ENCODE data around the gene SRGAP3. TPM values are rescaled to one million over a fixed set of nuclear protein-coding genes. Genes with fewer than 3 reads are reported as not detected.

SRGAP3 gene
- total and polyA plus RNA-seq, 2 donors (not counting 1 experiment from before 2014, with no cell fraction given) = 1.4 to 1.5 TPM

- H3K27me3 Mint-ChIP-seq = peaks cover 17% of the 10 kb centered on the region
- TF ChIP-seq EZH2 (IDR thresholded peaks at IDR 0.05; ENCODE audit: borderline replicate concordance, insufficient read depth, low read depth, low read length, poor library complexity, severe bottlenecking) (no peak), CTCF (IDR thresholded peaks at IDR 0.05) (no peak)
- DNase-seq = no peak
- no peak overlapping the region for H3K27ac Mint-ChIP-seq
- H3K4me1 Mint-ChIP-seq = no peaks in the 10 kb centered on the region
- no peak overlapping the region for H2AFZ ChIP-seq (ENCODE audit: insufficient read depth, low read depth, low read length, poor library complexity, severe bottlenecking)
- H3K9me3 Mint-ChIP-seq (ENCODE audit: insufficient read depth) = peaks cover 2% of the 10 kb centered on the region
- no peak overlapping the region for H3K27ac ChIP-seq (ENCODE audit: low read length in 2 of 2)
- peaks cover 0 to 10% (median 0%) of the 10 kb centered on the region in 4 experiments for H3K27me3 ChIP-seq (replicated peaks in 1 of 4; ENCODE audit: control extremely low read depth in 1 of 4, control insufficient read depth in 3 of 4, insufficient read depth in 4 of 4, low read length in 3 of 4)
- no peaks in the 10 kb centered on the region for H4K20me1 ChIP-seq (ENCODE audit: control insufficient read depth, insufficient read depth, low read length, poor library complexity, severe bottlenecking)
- no peaks in the 10 kb centered on the region for H3K79me2 ChIP-seq (ENCODE audit: control insufficient read depth, insufficient read depth, low read length)
- H3K4me2 ChIP-seq (replicated peaks; ENCODE audit: low read depth, low read length, poor library complexity, severe bottlenecking) = no peak overlapping the region
- no peaks in the 10 kb centered on the region for H3K4me1 ChIP-seq (ENCODE audit: control insufficient read depth in 2 of 2, insufficient read depth in 2 of 2, low read length in 2 of 2)
- ATAC-seq (ENCODE audit: low read depth) = no peak
- H3K9ac ChIP-seq (ENCODE audit: low read length) = no peak overlapping the region
- H3K4me3 Mint-ChIP-seq = no peak overlapping the region
- H3K36me3 ChIP-seq (replicated peaks in 1 of 2; ENCODE audit: control extremely low read depth in 1 of 2, control insufficient read depth in 1 of 2, extremely low read depth in 1 of 2, insufficient read depth in 2 of 2, low read length in 1 of 2) = no peaks in the 10 kb centered on the region
- 74% methylated on average over 4 of the region's 4 CpGs for WGBS (ENCODE audit: insufficient coverage)
- no peak overlapping the region for H3K4me3 ChIP-seq (ENCODE audit: control extremely low read depth in 1 of 5, extremely low read depth in 1 of 5, insufficient read depth in 1 of 5, low read depth in 2 of 5, low read length in 4 of 5)
- POLR2A ChIA-PET = no interaction called here
- H3K9me3 ChIP-seq (ENCODE audit: control extremely low read depth in 1 of 3, control insufficient read depth in 2 of 3, insufficient read depth in 1 of 3, low read length in 2 of 3) = peaks cover 0 to 4% (median 0%) of the 10 kb centered on the region in 3 donors
- CTCF ChIA-PET = interaction anchor here (0.8 kb wide), 1 partner anchor 34 kb away, joined by 3 read pairs; no protein-coding TSS in a partner anchor
- intact Hi-C loops (cut with micrococcal nuclease) = no loop called here
Observed at GRCh38 chr3:9278498-9278897, 29.1 kb upstream of the SRGAP3 start.

- H3K4me2 ChIP-seq (replicated peaks; ENCODE audit: low read depth, low read length, poor library complexity, severe bottlenecking) = no peak overlapping the region
- no peaks in the 10 kb centered on the region for H3K79me2 ChIP-seq (ENCODE audit: control insufficient read depth, insufficient read depth, low read length)
- H4K20me1 ChIP-seq (ENCODE audit: control insufficient read depth, insufficient read depth, low read length, poor library complexity, severe bottlenecking) = no peaks in the 10 kb centered on the region
- H3K4me1 ChIP-seq (ENCODE audit: control insufficient read depth in 2 of 2, insufficient read depth in 2 of 2, low read length in 2 of 2) = no peaks in the 10 kb centered on the region
- H3K36me3 ChIP-seq (replicated peaks in 1 of 2; ENCODE audit: control extremely low read depth in 1 of 2, control insufficient read depth in 1 of 2, extremely low read depth in 1 of 2, insufficient read depth in 2 of 2, low read length in 1 of 2) = no peaks in the 10 kb centered on the region
- peaks cover 0 to 4% (median 0%) of the 10 kb centered on the region in 3 donors for H3K9me3 ChIP-seq (ENCODE audit: control extremely low read depth in 1 of 3, control insufficient read depth in 2 of 3, insufficient read depth in 1 of 3, low read length in 2 of 3)
- H2AFZ ChIP-seq (ENCODE audit: insufficient read depth, low read depth, low read length, poor library complexity, severe bottlenecking) = no peak overlapping the region
- H3K27me3 ChIP-seq (replicated peaks in 1 of 4; ENCODE audit: control extremely low read depth in 1 of 4, control insufficient read depth in 3 of 4, insufficient read depth in 4 of 4, low read length in 3 of 4) = peaks cover 0 to 10% (median 0%) of the 10 kb centered on the region in 4 experiments
- Mint-ChIP-seq H3K4me1 (no peaks in the 10 kb centered on the region), H3K9me3 (ENCODE audit: insufficient read depth) (peaks cover 2% of the 10 kb centered on the region), H3K27ac (no peak overlapping the region), H3K4me3 (no peak overlapping the region), H3K27me3 (peaks cover 21% of the 10 kb centered on the region)
- POLR2A ChIA-PET = no interaction called here
- TF ChIP-seq CTCF (IDR thresholded peaks at IDR 0.05) = no peak
- TF ChIP-seq EZH2 (IDR thresholded peaks at IDR 0.05; ENCODE audit: borderline replicate concordance, insufficient read depth, low read depth, low read length, poor library complexity, severe bottlenecking) = no peak
- intact Hi-C loops (cut with micrococcal nuclease) = no loop called here
- ATAC-seq (ENCODE audit: low read depth) (no peak), DNase-seq (no peak)
- H3K27ac ChIP-seq (ENCODE audit: low read length in 2 of 2) = no peak overlapping the region
- H3K4me3 ChIP-seq (ENCODE audit: control extremely low read depth in 1 of 5, extremely low read depth in 1 of 5, insufficient read depth in 1 of 5, low read depth in 2 of 5, low read length in 4 of 5) = no peak overlapping the region
- CTCF ChIA-PET = interaction anchor here (0.8 kb wide), 1 partner anchor 35 kb away, joined by 3 read pairs; no protein-coding TSS in a partner anchor
- WGBS (ENCODE audit: insufficient coverage) = no CpG with 5 or more reads among the region's 1 CpG
- H3K9ac ChIP-seq (ENCODE audit: low read length) = no peak overlapping the region
Observed at GRCh38 chr3:9278085-9278484, 28.6 kb upstream of the SRGAP3 start.

All from B cell (primary cell).